SK-N-MC (cell line): ENCODE results near the gene IRF4.

Source experiments
- DNase-seq: peaks from one replicate; pipeline ENCODE4 v3.0.0-alpha.2; 2011; ENCODE audit warnings: low read depth, low spot score
- H3K27ac ChIP-seq: fragments of 200-600 bp; sonication (generic); 2 replicates; pipeline ENCODE4 v1.5.1; 2016; ENCODE audit warnings: mixed run types
- H3K36me3 ChIP-seq: fragments of 200-600 bp; sonication (generic); 2 replicates; pipeline ENCODE4 v1.6.1; 2017; ENCODE audit warnings: antibody characterized with exemption, low read length, mixed read lengths; ENCODE audit not compliant: insufficient read depth
- H3K4me3 ChIP-seq: fragments of 200-600 bp; sonication (generic); 2 replicates; pipeline ENCODE4 v1.5.1; 2016
- H3K9ac ChIP-seq: fragments of 200-600 bp; sonication (generic); 2 replicates; pipeline ENCODE4 v1.8.0; 2017; ENCODE audit warnings: mixed run types, mixed read lengths; ENCODE audit not compliant: insufficient read length
- H3K9me3 ChIP-seq: fragments of 200-600 bp; sonication (generic); 2 replicates; pipeline ENCODE4 v1.6.1; 2017; ENCODE audit warnings: low read depth, mild to moderate bottlenecking, antibody characterized with exemption, low read length, moderate library complexity, mixed read lengths
- EZH2 ChIP-seq: fragments of 200-600 bp; sonication (generic); IDR thresholded peaks from one replicate; pipeline ENCODE4 v1.6.1; 2017; ENCODE audit warnings: antibody characterized with exemption
- FOXP2 ChIP-seq: optimal IDR thresholded peaks from 2 replicates; pipeline ENCODE3; 2011; ENCODE audit warnings: mild to moderate bottlenecking, moderate library complexity; ENCODE audit not compliant: insufficient read depth; ENCODE audit errors: extremely low read length, control extremely low read depth
- POLR2AphosphoS5 ChIP-seq: IDR thresholded peaks from 2 replicates; pipeline ENCODE4 v1.6.1; 2012; ENCODE audit warnings: mild to moderate bottlenecking, low read depth, low read length, borderline replicate concordance

Gene IRF4

GRCh38 chr6:346386-347030 lies 45.0 kb upstream of the IRF4 start:
- TF ChIP-seq FOXP2 (no peak), EZH2 (no peak), POLR2AphosphoS5 (no peak)
- Histone ChIP-seq H3K27ac (no peak overlapping the region), H3K36me3 (no peaks in the 10 kb centered on the region), H3K4me3 (no peak overlapping the region), H3K9ac (no peak overlapping the region), H3K9me3 (no peaks in the 10 kb centered on the region)
- DNase-seq = no peak

GRCh38 chr6:347232-347631 lies 44.3 kb upstream of the IRF4 start:
- H3K36me3 ChIP-seq = no peaks in the 10 kb centered on the region
- no peak for TF ChIP-seq FOXP2
- TF ChIP-seq EZH2 = no peak
- TF ChIP-seq POLR2AphosphoS5 = no peak
- no peaks in the 10 kb centered on the region for H3K9me3 ChIP-seq
- H3K4me3 ChIP-seq = no peak overlapping the region
- no peak for DNase-seq
- H3K27ac ChIP-seq = no peak overlapping the region
- no peak overlapping the region for H3K9ac ChIP-seq

GRCh38 chr6:347951-348859 lies 43.3 kb upstream of the IRF4 start:
- no peak overlapping the region for H3K27ac ChIP-seq
- H3K9me3 ChIP-seq = no peaks in the 10 kb centered on the region
- no peak for DNase-seq
- no peak for TF ChIP-seq EZH2
- no peak for TF ChIP-seq POLR2AphosphoS5
- TF ChIP-seq FOXP2 = no peak
- no peak overlapping the region for H3K4me3 ChIP-seq
- H3K36me3 ChIP-seq = no peaks in the 10 kb centered on the region
- no peak overlapping the region for H3K9ac ChIP-seq

GRCh38 chr6:348860-349396 lies 42.6 kb upstream of the IRF4 start:
- no peaks in the 10 kb centered on the region for H3K9me3 ChIP-seq
- no peaks in the 10 kb centered on the region for H3K36me3 ChIP-seq
- TF ChIP-seq FOXP2 (no peak), POLR2AphosphoS5 (no peak), EZH2 (no peak)
- H3K27ac ChIP-seq = no peak overlapping the region
- no peak overlapping the region for H3K9ac ChIP-seq
- no peak overlapping the region for H3K4me3 ChIP-seq
- DNase-seq = no peak

GRCh38 chr6:349491-349921 lies 42.0 kb upstream of the IRF4 start:
- Histone ChIP-seq H3K9me3 (no peaks in the 10 kb centered on the region), H3K9ac (no peak overlapping the region), H3K27ac (no peak overlapping the region), H3K36me3 (no peaks in the 10 kb centered on the region), H3K4me3 (no peak overlapping the region)
- DNase-seq = no peak
- TF ChIP-seq POLR2AphosphoS5 (no peak), FOXP2 (no peak), EZH2 (no peak)

GRCh38 chr6:350371-350770 lies 41.2 kb upstream of the IRF4 start:
- no peak for DNase-seq
- Histone ChIP-seq H3K27ac (no peak overlapping the region), H3K9ac (no peak overlapping the region), H3K4me3 (no peak overlapping the region), H3K36me3 (no peaks in the 10 kb centered on the region), H3K9me3 (no peaks in the 10 kb centered on the region)
- no peak for TF ChIP-seq EZH2
- TF ChIP-seq POLR2AphosphoS5 = no peak
- no peak for TF ChIP-seq FOXP2

GRCh38 chr6:351011-351866 lies 40.3 kb upstream of the IRF4 start:
- Histone ChIP-seq H3K9ac (no peak overlapping the region), H3K27ac (no peak overlapping the region), H3K4me3 (no peak overlapping the region), H3K36me3 (no peaks in the 10 kb centered on the region), H3K9me3 (no peaks in the 10 kb centered on the region)
- DNase-seq = no peak
- TF ChIP-seq FOXP2 (no peak), EZH2 (no peak), POLR2AphosphoS5 (no peak)

GRCh38 chr6:351867-352289 lies 39.7 kb upstream of the IRF4 start:
- Histone ChIP-seq H3K36me3 (no peaks in the 10 kb centered on the region), H3K9me3 (no peaks in the 10 kb centered on the region), H3K27ac (no peak overlapping the region), H3K9ac (no peak overlapping the region), H3K4me3 (no peak overlapping the region)
- DNase-seq = no peak
- TF ChIP-seq POLR2AphosphoS5 (no peak), FOXP2 (no peak), EZH2 (no peak)
